ENCODE results near the gene SETBP1.

SETBP1 gene

GRCh38 chr18:44680273-44681075 lies at the start of gene SETBP1:
Gene SETBP1, plus strand, starts transcription at chr18:44680888. Its CDS starts 20,459 bp downstream, at chr18:44701347.
- DNase-seq: peak; percentile 87

- no peak for DNase-seq
These were observed 48.1 kb upstream of the SETBP1 start for GRCh38 chr18:44632469-44633145.

GRCh38 chr18:44635546-44635945 lies 45.1 kb upstream of the SETBP1 start:
- no peak for DNase-seq

DNA sequence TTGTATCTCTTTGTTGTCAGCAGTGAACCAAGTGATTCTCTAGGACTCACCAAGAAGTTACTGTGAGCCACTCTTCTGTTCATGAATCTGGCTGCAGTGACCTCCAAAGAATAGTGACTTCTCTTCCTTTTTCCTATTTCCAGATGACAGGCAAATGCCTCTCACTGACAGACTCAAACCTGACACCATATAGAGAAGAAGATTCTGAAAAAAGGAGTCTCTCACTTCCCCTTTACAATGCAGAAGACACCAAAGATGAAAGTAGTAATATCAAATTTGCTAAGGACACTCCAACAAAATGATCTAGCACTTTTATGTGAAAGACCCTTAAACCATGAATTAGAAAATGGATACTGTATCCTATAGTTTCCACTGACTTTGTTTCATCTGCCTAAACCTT lies 44.4 kb upstream of the SETBP1 start:
- DNase-seq: no peak

- no peak for DNase-seq
These were observed 43.3 kb upstream of the SETBP1 start for GRCh38 chr18:44637210-44638033.

- DNase-seq: no peak
These were observed 42.6 kb upstream of the SETBP1 start for GRCh38 chr18:44638034-44638540.

GRCh38 chr18:44638811-44639210 lies 41.9 kb upstream of the SETBP1 start:
- no peak for DNase-seq

GRCh38 chr18:44643004-44643403 lies 37.7 kb upstream of the SETBP1 start:
- no peak for DNase-seq

- DNase-seq: no peak
These were observed 29.2 kb upstream of the SETBP1 start for GRCh38 chr18:44651478-44651877.

GRCh38 chr18:44651918-44652572 lies 28.6 kb upstream of the SETBP1 start:
- no peak for DNase-seq

DNA sequence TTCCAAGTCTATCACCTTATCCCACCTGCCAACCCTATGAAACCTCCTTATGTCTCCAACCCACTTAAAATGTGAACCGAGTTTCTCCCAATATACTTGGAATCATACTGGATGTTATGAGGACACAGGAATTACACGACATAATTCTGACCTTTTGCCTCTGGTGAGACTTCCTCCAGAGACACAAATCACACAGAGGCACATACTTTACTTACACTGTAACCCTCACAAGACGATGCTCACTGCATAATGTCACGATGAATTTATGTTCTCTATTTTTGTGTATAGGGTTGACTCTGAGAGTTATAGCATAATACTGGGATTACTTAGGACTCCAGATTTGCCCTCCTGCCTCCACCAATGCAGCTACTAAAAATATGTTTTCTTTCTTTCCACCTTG lies 28.0 kb upstream of the SETBP1 start:
- no peak for DNase-seq

- no peak for DNase-seq
These were observed 26.1 kb upstream of the SETBP1 start for GRCh38 chr18:44654573-44654972.

- no peak for DNase-seq
These were observed 25.3 kb upstream of the SETBP1 start for GRCh38 chr18:44655435-44655834.

DNA sequence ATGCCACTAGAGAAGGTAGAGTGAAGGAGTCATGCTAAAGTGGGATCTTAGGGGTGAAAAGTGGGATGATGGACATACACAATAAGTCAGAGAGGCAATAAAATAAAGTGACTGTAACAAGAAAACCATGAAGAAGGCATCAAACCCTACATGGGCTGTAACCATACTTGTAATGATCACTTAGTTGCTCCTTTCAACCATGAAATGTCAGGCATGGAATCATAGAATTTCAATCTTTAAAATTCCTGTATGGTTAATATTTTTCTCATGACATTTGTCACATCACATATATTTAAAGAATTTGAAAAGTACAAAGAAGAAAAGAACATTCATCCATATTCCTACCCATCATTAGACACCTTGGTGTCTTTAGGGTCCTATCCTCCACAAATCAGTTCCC lies 20.9 kb upstream of the SETBP1 start:
- no peak for DNase-seq

- no peak for DNase-seq
These were observed 12.3 kb upstream of the SETBP1 start for GRCh38 chr18:44668270-44668975.

DNA sequence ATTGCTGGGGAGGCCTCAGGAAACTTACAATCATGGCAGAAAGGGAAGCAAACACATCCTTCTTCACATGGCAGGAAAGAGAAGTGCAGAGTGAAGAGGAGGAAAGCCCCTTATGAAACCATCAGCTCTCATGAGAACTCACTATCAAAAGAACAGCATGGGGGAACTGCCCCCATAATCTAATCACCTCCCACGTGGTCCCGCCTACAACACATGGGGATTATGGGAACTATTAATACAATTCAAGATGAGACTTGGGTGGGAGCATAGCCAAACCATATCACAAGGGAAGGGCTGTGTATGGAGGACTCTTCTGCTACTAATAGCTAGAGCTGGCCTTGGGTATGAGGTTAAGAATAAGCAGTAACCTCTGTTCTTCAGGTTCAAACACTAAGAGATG lies 8.8 kb upstream of the SETBP1 start:
- DNase-seq: no peak

- DNase-seq: no peak
These were observed 8.2 kb upstream of the SETBP1 start for GRCh38 chr18:44672506-44672905.

GRCh38 chr18:44673256-44673880 lies 7.3 kb upstream of the SETBP1 start:
- DNase-seq: no peak

GRCh38 chr18:44677933-44678332 lies 2.8 kb upstream of the SETBP1 start:
- DNase-seq: no peak

DNA sequence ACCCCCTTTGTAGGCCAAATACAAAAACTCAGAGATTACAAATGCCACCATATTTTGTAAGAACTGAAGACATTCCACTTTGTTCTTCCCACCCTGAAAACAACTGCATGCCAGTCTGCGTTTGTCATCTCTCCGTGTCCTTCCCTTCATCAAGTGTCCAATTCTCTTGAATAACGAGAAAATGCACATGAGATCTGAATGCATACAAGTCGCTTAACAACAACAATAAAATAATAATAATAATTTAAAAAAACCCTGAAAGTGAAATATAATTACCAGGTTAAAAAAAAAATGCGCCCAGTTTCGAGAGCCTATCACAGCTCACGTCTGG lies 2.0 kb upstream of the SETBP1 start:
- no peak for DNase-seq

- peak; percentile 91 for DNase-seq
These were observed 1.4 kb upstream of the SETBP1 start for GRCh38 chr18:44679056-44679913.

All from right forelimb (tissue), 1 donor.